Fibroblast of upper back skin (primary cell): Measurements from ENCODE around the gene TNRC6B.
A peak's percentile ranks its signal among the peaks of the same experiment; 100 is the strongest.
"Not testable (repeated sequence)": the region's sequence is repeated elsewhere in the genome, so short reads cannot be mapped to it uniquely, and the experiment has no call there.

Experiments used
- DNase-seq: peaks from one replicate; pipeline ENCODE4 v3.0.0-alpha.2; 2013

TNRC6B gene

DNA sequence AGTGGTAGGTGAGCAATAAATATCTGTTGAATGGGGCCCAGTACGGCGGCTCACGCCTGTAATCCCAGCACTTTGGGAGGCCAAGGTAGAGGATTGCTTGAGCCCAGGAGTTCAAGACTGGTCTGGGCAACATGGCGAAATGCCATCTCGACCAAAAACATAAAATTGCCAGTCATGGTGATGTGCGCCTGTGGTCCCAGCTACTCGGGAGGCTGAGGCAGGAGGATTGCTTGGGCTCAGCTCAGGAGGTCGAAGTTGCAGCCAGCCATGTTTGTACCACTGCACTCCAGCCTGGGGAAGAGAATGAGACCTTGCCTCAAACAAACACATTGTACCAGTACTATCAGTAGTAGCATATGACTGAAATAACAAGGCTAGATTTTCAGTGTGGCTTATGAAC lies 196.8 kb downstream of the TNRC6B start:
- no peak for DNase-seq

DNA sequence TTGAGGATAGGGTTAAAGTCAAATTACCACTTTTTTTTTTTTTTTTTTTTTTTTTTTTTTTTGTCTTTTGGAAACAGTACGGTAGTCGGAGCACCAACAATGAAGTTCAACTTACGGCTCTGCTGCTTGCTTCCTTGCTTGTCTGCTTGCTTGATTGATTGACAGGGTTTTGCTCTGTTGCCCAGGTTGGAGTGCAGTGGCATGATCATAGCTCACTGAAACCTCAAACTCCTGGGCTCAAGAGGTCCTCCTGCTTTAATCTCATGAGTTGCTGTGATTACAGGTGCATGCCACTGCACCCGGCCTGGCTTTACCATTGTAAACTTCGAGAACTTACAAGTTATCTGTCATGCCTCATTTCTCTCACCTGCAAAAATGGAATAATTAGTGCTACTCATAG lies 198.4 kb downstream of the TNRC6B start:
- DNase-seq: no peak

GRCh38 chr22:40377931-40378330 lies 200.2 kb downstream of the TNRC6B start:
- no peak for DNase-seq

- DNase-seq: not testable (repeated sequence)
Measured at GRCh38 chr22:40378448-40378847, 200.7 kb downstream of the TNRC6B start.

DNA sequence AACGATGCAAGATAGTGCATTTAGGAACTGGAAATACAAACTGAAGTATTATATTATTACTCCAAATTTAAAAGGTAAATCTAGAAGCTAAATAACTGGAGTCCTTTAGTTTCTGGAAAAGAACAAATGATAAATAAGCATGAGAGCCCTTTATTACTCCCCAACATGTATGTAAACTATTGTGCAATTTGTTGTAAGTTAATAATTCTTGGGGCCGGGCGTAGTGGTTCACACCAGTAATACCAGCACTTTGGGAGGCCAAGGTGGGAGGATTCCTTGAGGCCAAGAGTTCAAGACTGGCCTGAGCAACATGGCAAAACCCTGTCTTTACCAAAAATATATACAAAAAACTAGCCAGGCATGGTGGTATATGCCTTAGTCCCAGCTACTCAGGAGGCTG lies 203.7 kb downstream of the TNRC6B start:
- no peak for DNase-seq

DNA sequence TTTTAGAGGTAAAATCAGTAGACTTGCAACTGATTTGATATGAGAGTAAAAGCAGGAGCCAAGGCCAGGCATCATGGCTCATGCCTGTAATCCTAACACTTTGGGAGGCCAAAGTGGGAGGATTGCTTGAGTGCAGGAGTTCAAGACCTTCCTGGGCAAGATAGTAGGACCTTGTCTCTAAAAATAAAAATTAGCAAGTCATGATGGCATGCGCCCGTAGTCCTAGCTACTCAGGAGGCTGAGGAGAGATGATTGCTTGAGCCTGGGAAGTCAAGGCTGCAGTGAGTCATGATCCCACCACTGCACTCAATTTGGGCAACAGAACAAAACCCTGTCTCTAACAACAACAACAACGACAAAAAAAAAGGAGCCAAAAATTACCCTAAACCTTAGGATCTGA lies 206.2 kb downstream of the TNRC6B start:
- peak; percentile 54 for DNase-seq

GRCh38 chr22:40385036-40385782 lies 207.5 kb downstream of the TNRC6B start:
- DNase-seq: no peak
